GM23248 (cell line): ENCODE measurements around the gene SEMA7A.

Source experiments
- EZH2 ChIP-seq: fragments of 200-600 bp; sonication (generic); IDR thresholded peaks from 2 replicates; pipeline ENCODE4 v1.6.1; 2018; ENCODE audit warnings: antibody characterized with exemption, mild to moderate bottlenecking; ENCODE audit not compliant: insufficient read depth, poor library complexity, severe bottlenecking
- EZH2phosphoT487 ChIP-seq: fragments of 200-600 bp; sonication (generic); IDR thresholded peaks from 2 replicates; pipeline ENCODE4 v1.6.1; 2018; ENCODE audit warnings: antibody characterized with exemption, moderate library complexity, mild to moderate bottlenecking, low read depth; ENCODE audit not compliant: insufficient read depth

DNA sequence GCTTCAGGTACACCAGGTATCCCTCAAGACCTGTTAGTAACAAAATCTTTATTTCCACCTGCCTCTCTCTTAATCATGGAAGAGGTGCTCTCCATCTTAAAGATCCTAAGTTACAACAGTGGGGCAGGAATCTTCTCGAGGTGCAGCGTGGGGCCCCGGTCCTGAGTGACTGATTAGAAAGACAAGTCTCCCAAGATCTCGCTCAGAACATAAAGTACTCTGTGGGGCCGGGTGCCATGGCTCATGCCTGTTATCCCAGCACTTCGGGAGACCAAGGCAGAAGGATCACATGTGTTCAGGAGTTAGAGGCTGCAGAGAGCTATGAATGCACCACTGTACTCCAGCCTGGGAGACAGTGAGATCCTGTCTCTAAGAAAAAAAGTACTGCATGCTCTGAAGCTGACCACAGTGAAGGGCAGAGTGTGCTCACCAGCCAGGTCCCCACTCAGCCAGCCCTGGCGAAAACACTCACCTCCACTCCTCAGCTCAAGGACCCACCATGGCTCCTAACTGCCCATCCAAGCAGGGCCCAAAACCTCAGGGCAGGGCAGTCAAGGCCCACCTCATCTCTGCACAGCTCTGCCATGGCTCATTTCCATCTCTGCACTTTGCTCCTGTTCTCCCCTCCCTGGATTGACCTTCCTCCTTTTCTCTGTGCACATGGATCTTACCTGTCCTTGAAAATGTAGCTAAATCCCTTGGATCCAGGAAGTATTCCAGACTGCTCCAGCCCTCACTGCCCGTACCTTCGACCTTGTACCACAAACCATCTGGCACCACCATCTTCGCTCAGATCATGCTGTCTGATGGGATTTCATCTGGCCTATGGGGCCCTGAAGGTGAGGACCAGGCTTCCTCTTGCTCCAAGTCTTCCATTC, 7.1 kb downstream of the SEMA7A start:
- TF ChIP-seq EZH2 (no peak), EZH2phosphoT487 (no peak)
